Activated CD8-positive, alpha-beta T cell treated with anti-CD3 and anti-CD28 coated beads for 36 hours (primary cell): ENCODE results near the gene ANXA9. TPM values are rescaled to one million over a fixed set of nuclear protein-coding genes. Genes with fewer than 3 reads are reported as not detected.

Experiments used
- ATAC-seq: fragments of 200-7000 bp; cut with Tn5 transposase; one replicate; pipeline ENCODE4 v1.10.0; 2021; ENCODE audit warnings: mild to moderate bottlenecking, moderate library complexity
- CTCF ChIA-PET: fragments of 350-600 bp; sonication (Branson Sonifier 250); formaldehyde crosslinking; loops from one replicate; lab custom pipeline; 2021; ENCODE audit warnings: antibody characterized with exemption; lab: Charles Lee
- POLR2A ChIA-PET: fragments of 350-600 bp; sonication (Branson Sonifier 250); formaldehyde crosslinking; loops from one replicate; lab custom pipeline; 2021; ENCODE audit warnings: antibody characterized with exemption; lab: Charles Lee
- DNase-seq: peaks from one replicate; pipeline ENCODE4 v3.0.0-alpha.2; 2020
- H3K27ac Mint-ChIP-seq: one replicate; pipeline ENCODE4 v1.8.0; 2021; ENCODE audit warnings: mild to moderate bottlenecking, mixed read lengths
- H3K27me3 Mint-ChIP-seq: one replicate; pipeline ENCODE4 v1.8.0; 2021; ENCODE audit warnings: mixed read lengths
- H3K36me3 Mint-ChIP-seq: one replicate; pipeline ENCODE4 v1.8.0; 2021; ENCODE audit warnings: low read depth, mixed read lengths
- H3K4me1 Mint-ChIP-seq: one replicate; pipeline ENCODE4 v1.8.0; 2021; ENCODE audit warnings: low read depth, mixed read lengths
- H3K4me3 Mint-ChIP-seq: one replicate; pipeline ENCODE4 v1.8.0; 2021; ENCODE audit warnings: mild to moderate bottlenecking, moderate library complexity, mixed read lengths
- H3K9me3 Mint-ChIP-seq: one replicate; pipeline ENCODE4 v1.8.0; 2021; ENCODE audit warnings: mixed read lengths
- CTCF ChIP-seq: fragments of 200-600 bp; IDR thresholded peaks from one replicate; pipeline ENCODE4 v1.8.0; 2022; ENCODE audit warnings: antibody characterized with exemption, mild to moderate bottlenecking
- intact Hi-C: fragments of 100-400 bp; cut with micrococcal nuclease; formaldehyde crosslinking; loops from one replicate; pipeline ENCODE4 v1.10.0; 2022
- total RNA-seq, 2 experiments: library from RNA; stranded (reverse); gene quantifications; one replicate each; pipeline ENCODE4 v1.2.3, GENCODE V29; 2021

Gene ANXA9
- total RNA-seq, 2 experiments from 2014 or later, result 0.25 TPM; not detected in 1

- Mint-ChIP-seq H3K4me1 (peaks cover 24% of the 10 kb centered on the region), H3K27me3 (no peaks in the 10 kb centered on the region), H3K4me3 (no peak overlapping the region), H3K36me3 (no peaks in the 10 kb centered on the region), H3K27ac (no peak overlapping the region), H3K9me3 (no peaks in the 10 kb centered on the region)
- CTCF ChIA-PET, result interaction anchor here (0.6 to 6.5 kb wide), 5 partner anchors 8 to 63 kb away, joined by 3 to 56 read pairs (median 3); partner anchors contain the start of gene MINDY1
- intact Hi-C loops, result no loop called here
- no peak for TF ChIP-seq CTCF
- ATAC-seq (no peak), DNase-seq (peak; percentile 56)
- POLR2A ChIA-PET, result interaction anchor here (0.6 to 1.4 kb wide), 8 partner anchors 10 to 194 kb away, joined by 3 to 4 read pairs (median 3); partner anchors contain the start of gene CDC42SE1
Measured at GRCh38 chr1:151043163-151043562, 61.1 kb downstream of the ANXA9 start.

Other genes starting within 250 kb of the ANXA9 start
- gene CTSS, start 216.5 kb upstream of the ANXA9 start, total RNA-seq, result 10 to 100 TPM; 36.7 to 38.4 TPM
- gene CTSK, start 174.0 kb upstream of the ANXA9 start, total RNA-seq, result 1 to 10 TPM; 2.9 to 3.6 TPM
- 10 to 100 TPM; 42.3 to 43.0 TPM for gene ARNT, start 105.7 kb upstream of the ANXA9 start, total RNA-seq
- not detected for gene CTXND2, start 95.2 kb upstream of the ANXA9 start, total RNA-seq
- 10 to 100 TPM; 45.1 to 52.3 TPM for gene SETDB1, start 55.9 kb upstream of the ANXA9 start, total RNA-seq
- gene CERS2, start 7.5 kb upstream of the ANXA9 start, total RNA-seq, result 100 to 1,000 TPM; 129 to 132 TPM
- gene MINDY1, start 24.6 kb downstream of the ANXA9 start, total RNA-seq, result 10 to 100 TPM; 10.4 TPM
- gene PRUNE1, start 26.2 kb downstream of the ANXA9 start, total RNA-seq, result 10 to 100 TPM; 12.4 to 15.7 TPM
- 1 to 10 TPM in 1 of 2 experiments, under 1 TPM in 1; 0.54 to 1.4 TPM for gene BNIPL, start 54.3 kb downstream of the ANXA9 start, total RNA-seq
- gene C1orf56, start 65.5 kb downstream of the ANXA9 start, total RNA-seq, result 1 to 10 TPM; 1.4 to 1.9 TPM
- gene CDC42SE1, start 77.3 kb downstream of the ANXA9 start, total RNA-seq, result 10 to 100 TPM; 86.5 to 92.8 TPM
- gene MLLT11, start 78.1 kb downstream of the ANXA9 start, total RNA-seq, result 1 to 10 TPM; 4.2 to 4.8 TPM
- gene GABPB2, start 88.5 kb downstream of the ANXA9 start, total RNA-seq, result 10 to 100 TPM; 17.5 to 19.3 TPM
- gene SEMA6C, start 164.3 kb downstream of the ANXA9 start, total RNA-seq, result 1 to 10 TPM; 3.4 to 3.7 TPM
- 10 to 100 TPM; 16.1 to 17.5 TPM for gene TNFAIP8L2, start 174.4 kb downstream of the ANXA9 start, total RNA-seq
- 1 to 10 TPM; 4.5 TPM for gene LYSMD1, start 183.6 kb downstream of the ANXA9 start, total RNA-seq
- gene SCNM1, start 183.9 kb downstream of the ANXA9 start, total RNA-seq, result 10 to 100 TPM; 57.0 to 59.6 TPM
- gene TMOD4, start 193.7 kb downstream of the ANXA9 start, total RNA-seq, result 1 to 10 TPM; 1.9 to 2.5 TPM
- 10 to 100 TPM; 47.4 to 61.0 TPM for gene VPS72, start 207.9 kb downstream of the ANXA9 start, total RNA-seq
- gene PIP5K1A, start 216.3 kb downstream of the ANXA9 start, total RNA-seq, result 10 to 100 TPM; 63.1 to 66.1 TPM